T-cell (primary cell): Measurements from ENCODE around the gene VPS35L. TPM values are rescaled to one million over a fixed set of nuclear protein-coding genes. Genes with fewer than 3 reads are reported as not detected.

ENCODE experiments used
- ATAC-seq, 4 experiments: fragments of 200-7000 bp in 3 of 4; fragments of 150-1000 bp in 1 of 4; cut with Tn5 transposase; replicated peaks in 1 of 4; 1 replicate in 3 of 4; 2 replicates in 1 of 4; pipeline ENCODE4 v1.10.0; 2021; ENCODE audit warnings: moderate library complexity in 3 of 4, mild to moderate bottlenecking in 2 of 4, moderate number of reproducible peaks in 1 of 4
- CTCF ChIA-PET, 2 donors: fragments of 300-600 bp; sonication (Branson Sonifier 250); formaldehyde crosslinking; loops; one replicate each; lab custom pipeline; 2022; ENCODE audit warnings: antibody characterized with exemption in 2 of 2; lab: Charles Lee
- POLR2A ChIA-PET, 2 donors: fragments of 300-600 bp; sonication (Branson Sonifier 250); formaldehyde crosslinking; loops; one replicate each; lab custom pipeline; 2022; ENCODE audit warnings: antibody characterized with exemption in 2 of 2; lab: Charles Lee
- DNase-seq, 35 experiments: peaks; one replicate each; pipeline versions ENCODE4 v3.0.0 to v3.0.0-alpha.2; 2013 to 2023
- H3K27ac ChIP-seq: one replicate; pipeline ENCODE4 v1.5.1; 2013; ENCODE audit warnings: low read length
- H3K27me3 ChIP-seq, 2 experiments: replicated peaks in 1 of 2; 1 replicate in 1 of 2; 2 replicates in 1 of 2; pipeline versions ENCODE4 v1.6.1 to v1.7.0; 2013; ENCODE audit warnings: low read length in 1 of 2, mixed read lengths in 1 of 2; ENCODE audit not compliant: control insufficient read depth in 2 of 2, insufficient read depth in 2 of 2; ENCODE audit errors: extremely low read depth in 1 of 2
- H3K36me3 ChIP-seq, 2 donors: 1 replicate in 1 of 2; 2 replicates in 1 of 2; pipeline versions ENCODE4 v1.6.1 to v1.7.0; 2013; ENCODE audit warnings: low read length in 1 of 2; ENCODE audit not compliant: control insufficient read depth in 2 of 2, insufficient read depth in 1 of 2; ENCODE audit errors: extremely low read depth in 1 of 2
- H3K4me1 ChIP-seq, 2 experiments: 1 replicate in 1 of 2; 2 replicates in 1 of 2; pipeline versions ENCODE4 v1.6.1 to v1.7.0; 2013; ENCODE audit warnings: low read length in 2 of 2, mixed read lengths in 1 of 2; ENCODE audit not compliant: insufficient read depth in 2 of 2, control insufficient read depth in 1 of 2; ENCODE audit errors: extremely low read depth in 1 of 2
- H3K4me3 ChIP-seq, 2 donors: 1 replicate in 1 of 2; 2 replicates in 1 of 2; pipeline versions ENCODE4 v1.5.1 to v1.7.0; 2013; ENCODE audit warnings: mild to moderate bottlenecking in 2 of 2, low read length in 1 of 2, moderate library complexity in 1 of 2; ENCODE audit not compliant: control insufficient read depth in 1 of 2; ENCODE audit errors: extremely low read depth in 1 of 2
- H3K9me3 ChIP-seq: 2 replicates; pipeline ENCODE4 v1.7.0; 2013
- H3K27ac Mint-ChIP-seq, 2 donors: one replicate each; pipeline ENCODE4 v1.8.0; 2020 to 2021; ENCODE audit warnings: mild to moderate bottlenecking in 2 of 2, mixed read lengths in 2 of 2
- H3K27me3 Mint-ChIP-seq, 2 donors: one replicate each; pipeline ENCODE4 v1.8.0; 2021 to 2022; ENCODE audit warnings: mixed read lengths in 2 of 2
- H3K36me3 Mint-ChIP-seq: one replicate; pipeline ENCODE4 v1.8.0; 2021; ENCODE audit warnings: mixed read lengths
- H3K4me1 Mint-ChIP-seq, 3 donors: one replicate each; pipeline ENCODE4 v1.8.0; 2020 to 2022; ENCODE audit warnings: mixed read lengths in 3 of 3, mild to moderate bottlenecking in 1 of 3
- H3K4me3 Mint-ChIP-seq, 3 donors: one replicate each; pipeline ENCODE4 v1.8.0; 2020 to 2022; ENCODE audit warnings: mild to moderate bottlenecking in 3 of 3, mixed read lengths in 3 of 3, moderate library complexity in 3 of 3
- H3K9me3 Mint-ChIP-seq, 3 donors: one replicate each; pipeline ENCODE4 v1.8.0; 2020 to 2022; ENCODE audit warnings: mixed read lengths in 3 of 3
- WGBS: methylation state at CpG from one replicate; pipeline ENCODE4 v1.1.5; 2013; ENCODE audit warnings: missing lambda C conversion rate; ENCODE audit not compliant: insufficient coverage; 5-methylcytosine and 5-hydroxymethylcytosine counted together
- total RNA-seq, 35 experiments: library from RNA in 6 of 35; stranded (reverse) in 6 of 35; fragments of 120-200 nt in 1 of 35; gene quantifications; one replicate each; pipeline versions ENCODE4 v1.2.1 to v1.2.4 and lab custom pipeline; 2013 to 2026

VPS35L gene
- total RNA-seq, 5 donors from 2014 or later (not counting 1 experiment from before 2014, with no cell fraction given), result 40.2 to 46.9 (median 42.9) TPM

DNA sequence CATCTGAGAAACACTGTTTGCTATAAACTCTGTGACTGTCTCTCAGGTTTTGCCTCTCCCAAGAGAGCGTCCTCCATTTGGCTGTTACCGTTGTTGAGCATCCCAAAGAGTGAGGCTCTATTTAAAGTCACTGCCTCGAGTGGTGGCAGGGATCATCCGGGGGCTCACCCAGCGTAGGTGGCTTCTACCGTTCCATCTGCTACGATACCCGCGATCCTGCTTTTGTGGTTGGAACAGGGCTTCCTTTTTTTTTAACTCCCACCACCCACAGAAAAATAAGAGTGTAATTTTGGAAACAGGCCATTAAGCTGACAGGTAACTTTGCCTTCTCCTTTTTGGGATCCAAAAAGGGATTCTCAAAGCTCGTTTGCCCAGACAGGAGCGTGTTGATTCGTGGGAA is 126.1 kb downstream of the VPS35L start:
- H3K27me3 Mint-ChIP-seq, result no peaks in the 10 kb centered on the region
- H3K9me3 Mint-ChIP-seq, result peaks cover 0 to 17% (median 8%) of the 10 kb centered on the region in 3 donors
- H3K27ac Mint-ChIP-seq, result no peak overlapping the region
- Histone ChIP-seq H3K27me3 (no peaks in the 10 kb centered on the region), H3K27ac (no peak overlapping the region), H3K9me3 (peaks cover 2% of the 10 kb centered on the region), H3K4me1 (no peaks in the 10 kb centered on the region), H3K4me3 (no peak overlapping the region), H3K36me3 (peaks cover 19 to 42% of the 10 kb centered on the region in 2 donors)
- peaks cover 73% of the 10 kb centered on the region for H3K36me3 Mint-ChIP-seq
- CTCF ChIA-PET, result interaction anchor here (0.5 to 0.7 kb wide), 2 partner anchors 18 to 92 kb away, joined by 3 to 4 read pairs; no protein-coding TSS in a partner anchor
- ATAC-seq (no peak), DNase-seq (no peak)
- 85% methylated on average over 6 of the region's 12 CpGs for WGBS
- peaks cover 0 to 6% (median 1%) of the 10 kb centered on the region in 3 donors for H3K4me1 Mint-ChIP-seq
- no peak overlapping the region for H3K4me3 Mint-ChIP-seq
- POLR2A ChIA-PET, result no interaction called here

DNA sequence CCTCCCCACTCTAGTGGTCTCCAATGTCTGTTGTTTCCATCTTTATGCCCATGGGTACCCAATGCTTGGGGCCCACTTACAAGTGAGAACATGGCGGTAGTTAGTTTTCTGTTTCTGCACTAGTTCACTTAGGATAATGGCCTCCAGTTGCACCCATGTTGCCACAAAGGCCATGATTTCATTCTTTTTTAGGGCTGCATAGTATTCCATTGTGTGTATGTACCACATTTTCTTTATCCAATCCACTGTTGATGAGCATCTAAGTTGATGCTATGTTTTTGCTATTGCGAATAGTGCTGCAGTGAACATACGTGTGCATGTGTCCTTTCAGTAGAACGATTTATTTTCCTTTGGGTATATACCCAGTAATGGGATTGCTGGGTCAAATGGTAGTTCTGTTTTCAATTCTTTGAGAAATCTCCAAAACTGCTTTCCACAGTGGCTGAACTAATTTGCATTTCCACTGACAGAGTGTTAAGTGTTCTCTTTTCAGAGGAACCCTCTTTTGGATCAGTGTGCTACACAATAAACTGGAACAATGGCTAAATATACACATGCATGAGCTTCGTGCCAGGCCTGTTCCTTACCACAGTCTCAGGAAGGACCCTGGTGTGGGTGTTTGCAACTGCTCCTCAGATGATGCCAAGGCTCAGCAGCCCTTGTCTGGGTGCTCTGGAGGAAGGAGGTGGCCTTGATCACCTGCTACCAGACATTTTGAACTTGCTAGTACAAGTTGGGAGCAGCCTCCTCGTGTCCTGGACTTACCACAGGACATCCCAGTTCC is 128.1 kb downstream of the VPS35L start:
- WGBS, result 76% methylated on average over 3 of the region's 6 CpGs
- H3K4me1 ChIP-seq, result peaks cover 0 to 10% of the 10 kb centered on the region in 2 experiments
- peaks cover 74% of the 10 kb centered on the region for H3K36me3 Mint-ChIP-seq
- H3K36me3 ChIP-seq, result peaks cover 27 to 54% of the 10 kb centered on the region in 2 donors
- DNase-seq (no peak), ATAC-seq (no peak)
- no peak overlapping the region for H3K27ac Mint-ChIP-seq
- H3K9me3 Mint-ChIP-seq, result peaks cover 0 to 17% (median 8%) of the 10 kb centered on the region in 3 donors
- H3K4me1 Mint-ChIP-seq, result peaks cover 8 to 20% (median 15%) of the 10 kb centered on the region in 3 donors
- H3K9me3 ChIP-seq, result peaks cover 2% of the 10 kb centered on the region
- no peak overlapping the region for H3K27ac ChIP-seq
- H3K4me3 Mint-ChIP-seq, result no peak overlapping the region
- ChIA-PET CTCF (no interaction called here), POLR2A (no interaction called here)
- no peaks in the 10 kb centered on the region for H3K27me3 ChIP-seq
- H3K27me3 Mint-ChIP-seq, result no peaks in the 10 kb centered on the region
- no peak overlapping the region for H3K4me3 ChIP-seq

DNA sequence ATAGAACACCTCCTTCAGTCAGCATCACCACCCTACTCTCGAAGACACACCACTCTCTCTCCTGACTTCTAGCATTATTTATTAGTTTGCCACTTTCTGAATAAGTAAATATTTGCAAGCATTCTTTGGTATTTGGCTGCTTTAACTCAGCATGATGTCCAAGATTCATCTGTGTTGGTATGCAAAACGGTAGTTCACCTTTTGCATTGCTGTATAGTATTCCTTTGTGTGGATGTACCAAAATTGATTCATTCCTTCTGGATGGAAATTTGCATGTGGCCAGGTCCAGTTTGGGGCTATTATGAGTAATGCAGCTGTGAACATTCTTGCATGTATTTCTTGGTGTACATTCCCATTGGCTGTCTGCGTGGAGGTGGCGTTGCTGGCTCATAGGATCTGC is 129.7 kb downstream of the VPS35L start:
- POLR2A ChIA-PET, result no interaction called here
- Mint-ChIP-seq H3K27ac (no peak overlapping the region), H3K27me3 (no peaks in the 10 kb centered on the region), H3K36me3 (peaks cover 67% of the 10 kb centered on the region), H3K9me3 (peaks cover 0 to 17% (median 8%) of the 10 kb centered on the region in 3 donors), H3K4me3 (no peak overlapping the region), H3K4me1 (peaks cover 19 to 34% (median 27%) of the 10 kb centered on the region in 3 donors)
- CTCF ChIA-PET, result interaction anchor here in 1 of 2 donors (0.5 to 0.6 kb wide), 2 partner anchors 34 to 222 kb away, joined by 3 read pairs; no protein-coding TSS in a partner anchor
- peaks cover 2% of the 10 kb centered on the region for H3K9me3 ChIP-seq
- DNase-seq (no peak), ATAC-seq (no peak)
- H3K27me3 ChIP-seq, result no peaks in the 10 kb centered on the region
- 100% methylated on average over 1 of the region's 4 CpGs for WGBS
- H3K27ac ChIP-seq, result no peak overlapping the region
- no peak overlapping the region for H3K4me3 ChIP-seq
- H3K4me1 ChIP-seq, result peaks cover 5 to 24% of the 10 kb centered on the region in 2 experiments
- peaks cover 27 to 53% of the 10 kb centered on the region in 2 donors for H3K36me3 ChIP-seq

DNA sequence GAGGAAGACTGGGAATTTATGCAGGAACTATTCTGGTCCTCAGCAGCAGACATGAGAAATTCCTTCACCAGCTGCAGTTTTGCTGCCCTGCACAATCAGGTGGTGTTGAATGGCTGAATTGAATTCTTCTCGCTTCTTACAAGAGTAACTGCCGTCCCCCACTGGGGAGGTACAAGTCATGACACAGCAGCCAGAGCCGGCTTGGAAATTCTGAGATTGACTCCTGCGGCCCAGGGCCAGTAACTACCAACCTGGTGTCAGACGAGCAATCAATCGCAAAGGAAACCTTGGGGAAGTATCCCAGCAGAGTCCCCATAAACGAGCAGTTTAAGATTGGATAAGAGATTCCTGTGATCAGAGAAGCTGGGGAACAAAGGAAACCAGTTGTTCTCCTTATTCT is 131.8 kb downstream of the VPS35L start:
- Histone ChIP-seq H3K27ac (no peak overlapping the region), H3K36me3 (peaks cover 35 to 57% of the 10 kb centered on the region in 2 donors), H3K4me3 (no peak overlapping the region), H3K4me1 (peaks cover 7 to 36% of the 10 kb centered on the region in 2 experiments), H3K27me3 (no peaks in the 10 kb centered on the region), H3K9me3 (peaks cover 2% of the 10 kb centered on the region)
- H3K4me3 Mint-ChIP-seq, result no peak overlapping the region
- peaks cover 0 to 17% (median 8%) of the 10 kb centered on the region in 3 donors for H3K9me3 Mint-ChIP-seq
- DNase-seq, result no peak
- H3K27ac Mint-ChIP-seq, result no peak overlapping the region
- POLR2A ChIA-PET, result no interaction called here
- 95% methylated on average over 4 of the region's 7 CpGs for WGBS
- peaks cover 24 to 46% (median 24%) of the 10 kb centered on the region in 3 donors for H3K4me1 Mint-ChIP-seq
- CTCF ChIA-PET, result no interaction called here
- H3K36me3 Mint-ChIP-seq, result peaks cover 61% of the 10 kb centered on the region
- ATAC-seq, result no peak
- no peaks in the 10 kb centered on the region for H3K27me3 Mint-ChIP-seq

DNA sequence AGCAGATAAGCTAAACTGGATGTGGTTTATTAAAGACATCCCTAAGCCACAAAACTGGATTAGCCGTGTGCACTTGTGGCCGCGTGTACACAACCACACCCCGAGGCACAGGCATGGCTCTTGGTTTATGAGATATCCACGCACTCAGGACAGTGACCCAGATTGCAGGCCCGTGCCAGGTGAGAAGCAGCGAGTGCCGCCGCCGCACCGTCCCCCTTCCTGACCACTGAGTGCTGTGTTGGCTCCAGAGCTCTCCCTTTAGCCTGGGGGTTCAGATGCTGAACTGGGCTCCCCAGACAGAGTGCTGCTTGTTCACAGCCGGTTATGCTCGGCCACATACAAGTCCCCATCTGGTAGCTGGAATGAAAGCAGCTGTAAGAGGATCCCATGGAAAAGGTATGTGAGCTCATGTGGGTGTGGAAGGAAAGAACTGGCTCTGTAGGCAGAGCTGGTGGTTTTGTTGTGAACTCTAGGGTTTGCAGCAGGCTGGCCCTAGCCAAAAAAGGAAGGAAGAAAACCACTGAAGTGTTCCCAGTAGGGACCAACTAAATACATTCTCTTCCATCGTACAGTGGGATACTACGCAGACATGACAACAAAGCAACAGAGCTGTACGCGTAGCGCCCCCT is 133.0 kb downstream of the VPS35L start:
- Histone ChIP-seq H3K27ac (no peak overlapping the region), H3K36me3 (peaks cover 30 to 51% of the 10 kb centered on the region in 2 donors), H3K4me1 (peaks cover 7 to 36% of the 10 kb centered on the region in 2 experiments), H3K27me3 (no peaks in the 10 kb centered on the region), H3K9me3 (peaks cover 2% of the 10 kb centered on the region), H3K4me3 (no peak overlapping the region)
- Mint-ChIP-seq H3K36me3 (peaks cover 55% of the 10 kb centered on the region), H3K4me1 (peaks cover 24 to 51% (median 24%) of the 10 kb centered on the region in 3 donors), H3K4me3 (peak overlapping the region in 1 of 3 donors; percentile 13), H3K27ac (peak overlapping the region; percentile 0 to 19), H3K27me3 (no peaks in the 10 kb centered on the region), H3K9me3 (peaks cover 0 to 10% (median 6%) of the 10 kb centered on the region in 3 donors)
- POLR2A ChIA-PET, result no interaction called here
- WGBS, result 87% methylated on average over 14 of the region's 18 CpGs
- ATAC-seq (peak in 1 of 4 experiments; percentile 26), DNase-seq (no peak)
- CTCF ChIA-PET, result no interaction called here

DNA sequence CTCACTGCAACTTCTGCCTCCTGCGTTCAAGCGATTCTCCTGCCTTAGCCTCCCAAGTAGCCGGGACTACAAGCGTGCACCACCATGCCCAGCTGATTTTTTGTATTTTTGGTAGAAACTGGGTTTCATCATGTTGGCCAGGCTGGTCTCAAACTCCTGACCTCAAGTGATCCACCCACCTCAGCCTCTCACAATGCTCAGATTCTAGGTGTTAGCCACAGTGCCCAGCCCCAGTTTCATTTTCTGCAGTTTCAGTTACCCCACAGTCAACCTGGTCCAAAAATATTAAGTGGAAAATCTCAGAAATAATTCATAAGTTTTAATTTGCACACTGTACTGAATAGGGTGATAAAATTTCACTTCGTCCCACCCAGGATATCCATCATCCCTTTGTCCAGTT is 133.8 kb downstream of the VPS35L start:
- ATAC-seq, result no peak
- Histone ChIP-seq H3K36me3 (peaks cover 30 to 45% of the 10 kb centered on the region in 2 donors), H3K9me3 (peaks cover 2% of the 10 kb centered on the region), H3K27ac (no peak overlapping the region), H3K27me3 (no peaks in the 10 kb centered on the region), H3K4me3 (no peak overlapping the region), H3K4me1 (peaks cover 7 to 36% of the 10 kb centered on the region in 2 experiments)
- DNase-seq, result no peak
- POLR2A ChIA-PET, result no interaction called here
- no CpG with 5 or more reads among the region's 5 CpGs for WGBS
- peaks cover 0 to 8% (median 5%) of the 10 kb centered on the region in 3 donors for H3K9me3 Mint-ChIP-seq
- H3K27ac Mint-ChIP-seq, result peak overlapping the region; percentile 69 to 82
- peak overlapping the region in 1 of 3 donors; percentile 13 for H3K4me3 Mint-ChIP-seq
- CTCF ChIA-PET, result no interaction called here
- H3K4me1 Mint-ChIP-seq, result peaks cover 27 to 56% (median 29%) of the 10 kb centered on the region in 3 donors
- peaks cover 51% of the 10 kb centered on the region for H3K36me3 Mint-ChIP-seq
- H3K27me3 Mint-ChIP-seq, result no peaks in the 10 kb centered on the region
